HEK293T (cell line): ENCODE data around the gene NLGN2.
"Not testable (repeated sequence)": the region's sequence is repeated elsewhere in the genome, so short reads cannot be mapped to it uniquely, and the experiment has no call there.

Source experiments
- CTCF ChIA-PET: fragments of 350-600 bp; formaldehyde crosslinking; extraction: SDS; loops from one replicate; lab custom pipeline; 2021; ENCODE audit warnings: antibody characterized with exemption, inconsistent platforms; lab: Yijun Ruan, JAX
- POLR2A ChIA-PET: fragments of 350-600 bp; formaldehyde crosslinking; extraction: SDS; loops from one replicate; lab custom pipeline; 2020; ENCODE audit warnings: antibody characterized with exemption, inconsistent platforms; lab: Yijun Ruan, JAX
- DNase-seq: peaks from one replicate; pipeline ENCODE4 v3.0.0; 2012; ENCODE audit warnings: mixed read lengths; ENCODE audit errors: extremely low spot score
- ARNT ChIP-seq: fragments of 450-650 bp; IDR thresholded peaks from 2 replicates; pipeline ENCODE4 v1.6.1; 2017; ENCODE audit warnings: mild to moderate bottlenecking
- BHLHE40 ChIP-seq: fragments of 450-650 bp; IDR thresholded peaks from 2 replicates; pipeline ENCODE4 v1.6.1; 2016; ENCODE audit warnings: mild to moderate bottlenecking, moderate library complexity, borderline replicate concordance
- CTBP1 ChIP-seq: fragments of 450-650 bp; IDR thresholded peaks from 2 replicates; pipeline ENCODE4 v1.6.1; 2016; ENCODE audit warnings: borderline replicate concordance
- ELF4 ChIP-seq: fragments of 450-650 bp; IDR thresholded peaks from 2 replicates; pipeline ENCODE4 v1.6.1; 2017; ENCODE audit warnings: antibody characterized with exemption
- FOXA1 ChIP-seq: fragments of 450-650 bp; IDR thresholded peaks from 2 replicates; pipeline ENCODE4 v1.6.1; 2016; ENCODE audit warnings: mild to moderate bottlenecking
- FOXK2 ChIP-seq: fragments of 450-650 bp; IDR thresholded peaks from 2 replicates; pipeline ENCODE4 v1.6.1; 2016; ENCODE audit warnings: mild to moderate bottlenecking
- FOXM1 ChIP-seq: fragments of 450-650 bp; IDR thresholded peaks from 2 replicates; pipeline ENCODE4 v1.6.1; 2017; ENCODE audit warnings: mild to moderate bottlenecking, borderline replicate concordance
- HDGF ChIP-seq: fragments of 450-650 bp; IDR thresholded peaks from 2 replicates; pipeline ENCODE4 v1.6.1; 2017; ENCODE audit warnings: antibody characterized with exemption, borderline replicate concordance
- L3MBTL2 ChIP-seq: fragments of 450-650 bp; conservative IDR thresholded peaks from 2 replicates; pipeline ENCODE4 v1.6.1; 2016; ENCODE audit warnings: mild to moderate bottlenecking
- LEF1 ChIP-seq: fragments of 450-650 bp; IDR thresholded peaks from 2 replicates; pipeline ENCODE4 v1.6.1; 2017; ENCODE audit warnings: mild to moderate bottlenecking, borderline replicate concordance
- NFRKB ChIP-seq: fragments of 450-650 bp; IDR thresholded peaks from 2 replicates; pipeline ENCODE4 v1.6.1; 2016; ENCODE audit warnings: mild to moderate bottlenecking, moderate library complexity
- PKNOX1 ChIP-seq: fragments of 450-650 bp; IDR thresholded peaks from 2 replicates; pipeline ENCODE4 v1.6.1; 2016
- SP1 ChIP-seq: fragments of 450-650 bp; IDR thresholded peaks from 2 replicates; pipeline ENCODE4 v1.6.1; 2017
- SUZ12 ChIP-seq: fragments of 450-650 bp; IDR thresholded peaks from 2 replicates; pipeline ENCODE4 v1.6.1; 2016; ENCODE audit warnings: mild to moderate bottlenecking
- TARDBP ChIP-seq: fragments of 450-650 bp; IDR thresholded peaks from 2 replicates; pipeline ENCODE4 v1.6.1; 2016
- ZNF384 ChIP-seq: fragments of 450-650 bp; IDR thresholded peaks from 2 replicates; pipeline ENCODE4 v1.6.1; 2016

NLGN2 gene

GRCh38 chr17:7407485-7408251, at the start of gene NLGN2:
Gene NLGN2, plus strand, starts transcription at chr17:7407845. Its CDS starts 411 bp downstream, at chr17:7408256.
- TF ChIP-seq SUZ12, result no peak
- TF ChIP-seq PKNOX1, result no peak
- TF ChIP-seq ELF4, result no peak
- no peak for TF ChIP-seq NFRKB
- TF ChIP-seq LEF1, result no peak
- TF ChIP-seq TARDBP, result no peak
- TF ChIP-seq ARNT, result no peak
- no peak for TF ChIP-seq HDGF
- no peak for TF ChIP-seq L3MBTL2
- ChIA-PET CTCF (no interaction called here), POLR2A (interaction anchor here (1.1 to 2.7 kb wide), 5 partner anchors 13 to 78 kb away, joined by 3 to 9 read pairs (median 4); partner anchors contain the start of genes CHRNB1, NEURL4, PLSCR3 and TMEM102)
- DNase-seq, result no peak

GRCh38 chr17:7361906-7362305, 45.7 kb upstream of the NLGN2 start:
- no peak for TF ChIP-seq HDGF
- TF ChIP-seq LEF1, result no peak
- TF ChIP-seq TARDBP, result no peak
- no peak for TF ChIP-seq FOXM1
- no peak for TF ChIP-seq SUZ12
- no peak for TF ChIP-seq CTBP1
- TF ChIP-seq ELF4, result no peak
- no peak for TF ChIP-seq PKNOX1
- TF ChIP-seq ARNT, result no peak
- no peak for TF ChIP-seq SP1
- no peak for TF ChIP-seq FOXA1
- TF ChIP-seq FOXK2, result no peak
- no peak for TF ChIP-seq BHLHE40
- TF ChIP-seq NFRKB, result no peak
- no peak for TF ChIP-seq L3MBTL2
- no peak for TF ChIP-seq ZNF384
- no peak for DNase-seq
- POLR2A ChIA-PET, result interaction anchor here (1.1 kb wide), 1 partner anchor 33 kb away, joined by 3 read pairs; no protein-coding TSS in a partner anchor
- CTCF ChIA-PET, result interaction anchor here (1.3 kb wide), 1 partner anchor 12 kb away, joined by 3 read pairs; no protein-coding TSS in a partner anchor

GRCh38 chr17:7363311-7363710, 44.3 kb upstream of the NLGN2 start:
- CTCF ChIA-PET, result interaction anchor here (0.7 to 1.3 kb wide), 2 partner anchors 11 to 82 kb away, joined by 3 to 4 read pairs; partner anchors contain the start of gene SLC2A4
- POLR2A ChIA-PET, result no interaction called here
- TF ChIP-seq TARDBP, result no peak
- no peak for TF ChIP-seq FOXK2
- TF ChIP-seq ELF4, result no peak
- TF ChIP-seq ARNT, result no peak
- TF ChIP-seq CTBP1, result no peak
- TF ChIP-seq L3MBTL2, result no peak
- no peak for TF ChIP-seq NFRKB
- no peak for TF ChIP-seq BHLHE40
- TF ChIP-seq PKNOX1, result no peak
- TF ChIP-seq HDGF, result no peak
- TF ChIP-seq LEF1, result no peak
- no peak for TF ChIP-seq ZNF384
- TF ChIP-seq SUZ12, result no peak
- TF ChIP-seq FOXA1, result no peak
- no peak for DNase-seq

- CTCF ChIA-PET, DNase-seq, POLR2A ChIA-PET: not testable (repeated sequence)
Observed at GRCh38 chr17:7365963-7366362, 41.7 kb upstream of the NLGN2 start.

GRCh38 chr17:7367083-7367482, 40.6 kb upstream of the NLGN2 start:
- no peak for DNase-seq
- ChIA-PET CTCF (no interaction called here), POLR2A (no interaction called here)
- no peak for TF ChIP-seq CTBP1

- DNase-seq, result no peak
- TF ChIP-seq FOXM1 (no peak), NFRKB (no peak), CTBP1 (no peak), TARDBP (no peak), ZNF384 (no peak), SP1 (no peak), PKNOX1 (no peak), SUZ12 (no peak), ARNT (no peak), FOXA1 (no peak), ELF4 (no peak), L3MBTL2 (no peak), HDGF (no peak), FOXK2 (no peak), LEF1 (no peak)
- CTCF ChIA-PET, result no interaction called here
- POLR2A ChIA-PET, result no interaction called here
Observed at GRCh38 chr17:7367918-7368598, 39.6 kb upstream of the NLGN2 start.

GRCh38 chr17:7368599-7368994, 39.0 kb upstream of the NLGN2 start:
- DNase-seq, CTCF ChIA-PET, POLR2A ChIA-PET: not testable (repeated sequence)
